Gastrocnemius medialis (tissue), 4 donors: Measurements from ENCODE around the gene CADM2. TPM values are rescaled to one million over a fixed set of nuclear protein-coding genes. Genes with fewer than 3 reads are reported as not detected.

Source experiments
- ATAC-seq, 2 donors: fragments of 150-250 bp; one replicate each; pipeline ENCODE4 v1.9.1; 2016
- DNase-seq, 2 donors: peaks; one replicate each; pipeline ENCODE4 v3.0.0-alpha.2; 2019
- H3K27ac ChIP-seq, 4 donors: fragments of 200-600 bp; sonication (generic); 1 replicate in 1 of 4; 2 replicates in 3 of 4; pipeline ENCODE4 v1.5.1; 2016 to 2018; ENCODE audit warnings: mild to moderate bottlenecking in 2 of 4, moderate library complexity in 1 of 4
- H3K27me3 ChIP-seq, 3 donors: fragments of 200-600 bp; sonication (generic) in 2 of 3; 1 replicate in 1 of 3; 2 replicates in 2 of 3; pipeline versions ENCODE4 v1.5.1 to v1.6.0; 2016 to 2019; ENCODE audit warnings: mild to moderate bottlenecking in 1 of 3, moderate library complexity in 1 of 3
- H3K36me3 ChIP-seq, 2 donors: fragments of 200-600 bp; sonication (generic) in 1 of 2; one replicate each; pipeline ENCODE4 v1.5.1; 2017 to 2018
- H3K4me1 ChIP-seq, 2 donors: fragments of 200-600 bp; sonication (generic) in 1 of 2; one replicate each; pipeline ENCODE4 v1.5.1; 2016 to 2017; ENCODE audit warnings: mild to moderate bottlenecking in 2 of 2
- H3K4me3 ChIP-seq, 4 donors: fragments of 200-600 bp; sonication (generic) in 3 of 4; 1 replicate in 1 of 4; 2 replicates in 3 of 4; pipeline ENCODE4 v1.5.1; 2016 to 2019; ENCODE audit warnings: mild to moderate bottlenecking in 2 of 4
- H3K9me3 ChIP-seq, 3 donors: fragments of 200-600 bp; sonication (generic) in 2 of 3; 1 replicate in 1 of 3; 2 replicates in 2 of 3; pipeline ENCODE4 v1.5.1; 2016 to 2019
- CTCF ChIP-seq, 5 experiments: fragments of 450-650 bp in 3 of 5; fragments of 200-600 bp in 2 of 5; sonication (generic) in 2 of 5; IDR thresholded peaks in 4 of 5; conservative IDR thresholded peaks in 1 of 5; 1 replicate in 4 of 5; 2 replicates in 1 of 5; pipeline ENCODE4 v1.5.1; 2016 to 2019; ENCODE audit warnings: antibody characterized with exemption in 5 of 5, mild to moderate bottlenecking in 3 of 5, moderate library complexity in 3 of 5
- POLR2A ChIP-seq, 2 donors: fragments of 450-650 bp; IDR thresholded peaks; one replicate each; pipeline ENCODE4 v1.6.1; 2017; ENCODE audit warnings: antibody characterized with exemption in 2 of 2, mild to moderate bottlenecking in 2 of 2, moderate library complexity in 2 of 2
- in situ Hi-C, 4 donors: fragments of 200-750 bp; cut with MboI; loops; one replicate each; pipeline versions ENCODE4 v1.15.0 to v1.8.0; 2017; ENCODE audit warnings: low sequenced_read_pairs in 4 of 4
- intact Hi-C: fragments of 100-400 bp; cut with DNase I; formaldehyde crosslinking; loops from one replicate; pipeline ENCODE4 v1.15.1; 2023; ENCODE audit warnings: low total_unique reads
- total RNA-seq, 4 donors: library from RNA; depleted of rRNA; stranded (reverse); fragments of >200 nt; gene quantifications; one replicate each; pipeline versions ENCODE4 v1.1.0 to v1.2.3, GENCODE V29; 2016

CADM2 gene
- total RNA-seq, 4 donors from 2014 or later, result 2.7 to 9.0 (median 6.0) TPM

DNA sequence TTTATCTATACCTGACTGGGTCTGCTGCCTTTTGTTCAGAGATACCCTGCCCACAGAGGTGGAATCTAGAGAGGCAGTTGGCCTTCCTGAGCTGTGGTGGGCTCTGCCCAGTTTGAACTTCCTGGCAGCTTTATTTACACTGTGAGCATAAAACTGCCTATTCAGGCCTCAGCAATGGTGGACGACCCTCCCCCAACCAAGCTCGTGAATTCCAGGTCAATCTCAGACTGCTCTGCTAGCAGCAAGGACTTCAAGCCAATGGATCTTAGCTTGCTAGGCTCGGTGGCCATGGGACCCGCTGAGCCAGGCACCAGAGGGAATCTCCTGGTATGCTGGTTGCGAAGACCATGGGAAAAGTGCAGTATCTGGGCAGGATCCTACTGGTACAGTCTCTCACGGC is 270.2 kb downstream of the CADM2 start:
- intact Hi-C loops, result no loop called here
- in situ Hi-C loops, result no loop called here
- Histone ChIP-seq H3K27ac (no peak overlapping the region), H3K4me1 (no peaks in the 10 kb centered on the region), H3K9me3 (no peaks in the 10 kb centered on the region), H3K36me3 (no peaks in the 10 kb centered on the region), H3K27me3 (no peaks in the 10 kb centered on the region), H3K4me3 (no peak overlapping the region)
- no peak for DNase-seq
- no peak for TF ChIP-seq POLR2A (IDR thresholded peaks at IDR 0.05)
- TF ChIP-seq CTCF (IDR thresholded peaks at IDR 0.05 in 4 of 5, conservative IDR thresholded peaks at IDR 0.05 in 1 of 5), result no peak
- no peak for ATAC-seq

DNA sequence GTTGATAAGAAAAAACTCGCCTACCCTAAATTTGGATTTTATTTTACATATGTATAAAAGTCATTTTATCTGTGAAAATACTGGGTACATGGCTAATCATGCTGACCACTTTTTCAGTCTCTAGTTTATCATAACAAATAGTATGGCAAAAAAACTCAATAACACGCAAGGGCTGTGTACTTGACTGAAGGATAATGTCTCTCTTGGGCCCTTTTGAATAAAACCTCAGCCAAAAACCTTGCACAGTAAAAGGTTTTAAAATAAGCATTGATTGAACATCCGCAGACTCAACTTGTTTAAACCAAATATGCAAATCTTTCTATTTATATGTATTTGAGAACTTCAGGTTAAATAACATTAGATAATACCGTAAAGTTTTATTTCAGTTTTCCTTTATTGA is 285.3 kb downstream of the CADM2 start:
- Histone ChIP-seq H3K27me3 (no peaks in the 10 kb centered on the region), H3K4me3 (no peak overlapping the region), H3K27ac (no peak overlapping the region), H3K36me3 (no peaks in the 10 kb centered on the region), H3K4me1 (no peaks in the 10 kb centered on the region), H3K9me3 (no peaks in the 10 kb centered on the region)
- DNase-seq (no peak), ATAC-seq (no peak)
- TF ChIP-seq POLR2A (IDR thresholded peaks at IDR 0.05), result no peak
- no peak for TF ChIP-seq CTCF (IDR thresholded peaks at IDR 0.05 in 4 of 5, conservative IDR thresholded peaks at IDR 0.05 in 1 of 5)
- in situ Hi-C loops (no loop called here), intact Hi-C loops (no loop called here)

DNA sequence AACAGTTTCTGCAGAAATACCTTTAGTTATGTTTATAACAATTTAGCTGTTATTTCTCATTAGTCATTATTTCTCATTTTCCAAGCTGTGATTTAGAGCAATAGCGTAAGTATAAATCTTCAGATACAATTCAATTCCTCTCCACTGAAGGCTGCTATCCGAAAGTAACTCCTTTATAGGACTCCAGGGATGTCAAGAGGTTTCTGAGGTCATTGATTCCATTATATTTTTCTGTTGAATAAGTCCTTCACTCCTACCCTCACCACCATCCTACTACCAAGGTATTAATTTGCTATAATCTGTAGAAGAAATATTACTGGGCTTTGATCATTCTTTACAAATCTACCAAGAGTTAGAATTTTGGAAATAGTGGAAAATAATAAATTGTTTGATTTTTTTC is 285.7 kb downstream of the CADM2 start:
- Histone ChIP-seq H3K36me3 (no peaks in the 10 kb centered on the region), H3K4me3 (no peak overlapping the region), H3K27ac (no peak overlapping the region), H3K4me1 (no peaks in the 10 kb centered on the region), H3K27me3 (no peaks in the 10 kb centered on the region), H3K9me3 (no peaks in the 10 kb centered on the region)
- TF ChIP-seq POLR2A (IDR thresholded peaks at IDR 0.05), result no peak
- ATAC-seq (no peak), DNase-seq (no peak)
- intact Hi-C loops (no loop called here), in situ Hi-C loops (no loop called here)

- in situ Hi-C loops, result no loop called here
- intact Hi-C loops, result no loop called here
- ATAC-seq (no peak), DNase-seq (no peak)
- TF ChIP-seq CTCF (IDR thresholded peaks at IDR 0.05 in 4 of 5, conservative IDR thresholded peaks at IDR 0.05 in 1 of 5) (no peak), POLR2A (IDR thresholded peaks at IDR 0.05) (no peak)
- Histone ChIP-seq H3K4me1 (no peaks in the 10 kb centered on the region), H3K4me3 (no peak overlapping the region), H3K27ac (no peak overlapping the region), H3K36me3 (no peaks in the 10 kb centered on the region), H3K27me3 (no peaks in the 10 kb centered on the region), H3K9me3 (no peaks in the 10 kb centered on the region)
Observed at GRCh38 chr3:85251766-85252165, 293.0 kb downstream of the CADM2 start.

DNA sequence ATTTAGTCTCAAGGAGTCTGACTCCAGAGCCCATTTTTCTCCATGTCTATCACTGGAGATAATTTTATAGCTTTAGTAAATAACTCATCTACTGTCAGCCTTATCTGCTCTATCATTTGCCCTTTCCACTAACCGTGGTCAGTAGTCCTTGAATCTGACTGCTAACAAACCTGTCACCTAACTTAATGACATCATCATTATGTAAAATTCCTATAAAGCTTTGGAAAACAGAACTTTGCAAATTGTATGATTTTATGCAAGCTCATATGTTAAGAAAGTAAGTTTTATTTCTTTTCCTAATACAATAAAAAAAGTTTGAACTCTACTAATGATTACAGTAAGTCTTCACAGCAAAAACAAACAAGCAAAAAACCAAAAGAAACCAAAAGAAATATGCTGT is 293.9 kb downstream of the CADM2 start:
- H3K4me3 ChIP-seq, result no peak overlapping the region
- H3K27me3 ChIP-seq, result no peaks in the 10 kb centered on the region
- ATAC-seq (no peak), DNase-seq (no peak)
- H3K36me3 ChIP-seq, result no peaks in the 10 kb centered on the region
- no peak for TF ChIP-seq CTCF (IDR thresholded peaks at IDR 0.05 in 4 of 5, conservative IDR thresholded peaks at IDR 0.05 in 1 of 5)
- no peak for TF ChIP-seq POLR2A (IDR thresholded peaks at IDR 0.05)
- in situ Hi-C loops (no loop called here), intact Hi-C loops (no loop called here)
- no peaks in the 10 kb centered on the region for H3K9me3 ChIP-seq
- H3K4me1 ChIP-seq, result no peaks in the 10 kb centered on the region
- H3K27ac ChIP-seq, result no peak overlapping the region
